Renal pelvis (tissue), 4 donors: ENCODE measurements around the gene SOHLH1. TPM values are rescaled to one million over a fixed set of nuclear protein-coding genes. Genes with fewer than 3 reads are reported as not detected.

ENCODE experiments used
- DNase-seq: peaks from one replicate; pipeline ENCODE4 v3.0.0-alpha.2; 2013
- polyA plus RNA-seq, 3 donors: library from polyadenylated mRNA; unstranded; fragments of 120-200 nt; gene quantifications; one replicate each; pipeline ENCODE4 v1.2.1, GENCODE V29; 2013; ENCODE audit not compliant: insufficient read length in 3 of 3

Gene SOHLH1
- polyA plus RNA-seq, 3 donors = not detected

GRCh38 chr9:135729480-135729879, 30.2 kb upstream of the SOHLH1 start:
- DNase-seq = no peak

- no peak for DNase-seq
Measured at GRCh38 chr9:135728436-135729110, 29.3 kb upstream of the SOHLH1 start.

- no peak for DNase-seq
Measured at GRCh38 chr9:135727257-135727875, 28.1 kb upstream of the SOHLH1 start.

GRCh38 chr9:135726138-135726853, 27.0 kb upstream of the SOHLH1 start:
- no peak for DNase-seq

GRCh38 chr9:135724186-135724787, 25.0 kb upstream of the SOHLH1 start:
- no peak for DNase-seq

- no peak for DNase-seq
Measured at GRCh38 chr9:135722365-135722764, 23.1 kb upstream of the SOHLH1 start.

- no peak for DNase-seq
Measured at GRCh38 chr9:135719472-135719871, 20.2 kb upstream of the SOHLH1 start.

GRCh38 chr9:135718616-135719015, 19.3 kb upstream of the SOHLH1 start:
- DNase-seq = no peak

- no peak for DNase-seq
Measured at GRCh38 chr9:135717410-135717809, 18.1 kb upstream of the SOHLH1 start.

GRCh38 chr9:135716045-135716444, 16.8 kb upstream of the SOHLH1 start:
- no peak for DNase-seq

- DNase-seq = no peak
Measured at GRCh38 chr9:135715056-135715595, 15.8 kb upstream of the SOHLH1 start.

GRCh38 chr9:135714242-135715055, 15.2 kb upstream of the SOHLH1 start:
- peak; percentile 42 for DNase-seq

- DNase-seq = no peak
Measured at GRCh38 chr9:135712613-135713295, 13.5 kb upstream of the SOHLH1 start.

GRCh38 chr9:135711881-135712280, 12.6 kb upstream of the SOHLH1 start:
- DNase-seq = no peak

- no peak for DNase-seq
Measured at GRCh38 chr9:135711391-135711790, 12.1 kb upstream of the SOHLH1 start.

- DNase-seq = no peak
Measured at GRCh38 chr9:135708164-135708563, 8.9 kb upstream of the SOHLH1 start.

- no peak for DNase-seq
Measured at GRCh38 chr9:135707252-135708138, 8.2 kb upstream of the SOHLH1 start.

- DNase-seq = no peak
Measured at GRCh38 chr9:135706288-135706687, 7.0 kb upstream of the SOHLH1 start.

GRCh38 chr9:135705376-135705775, 6.1 kb upstream of the SOHLH1 start:
- no peak for DNase-seq

- no peak for DNase-seq
Measured at GRCh38 chr9:135704483-135704882, 5.2 kb upstream of the SOHLH1 start.
